ENCODE measurements around the gene CBFA2T2. TPM values are rescaled to one million over a fixed set of nuclear protein-coding genes. Genes with fewer than 3 reads are reported as not detected.
A peak's percentile ranks its signal among the peaks of the same experiment; 100 is the strongest.
"Not testable (repeated sequence)": the region's sequence is repeated elsewhere in the genome, so short reads cannot be mapped to it uniquely, and the experiment has no call there.

CBFA2T2 gene
- 6.8 TPM for polyA plus RNA-seq (2013, experiment 1 of 2; ENCODE audit: insufficient read length)
- 8.3 TPM for polyA plus RNA-seq (2013, experiment 2 of 2; ENCODE audit: insufficient read length)

DNA sequence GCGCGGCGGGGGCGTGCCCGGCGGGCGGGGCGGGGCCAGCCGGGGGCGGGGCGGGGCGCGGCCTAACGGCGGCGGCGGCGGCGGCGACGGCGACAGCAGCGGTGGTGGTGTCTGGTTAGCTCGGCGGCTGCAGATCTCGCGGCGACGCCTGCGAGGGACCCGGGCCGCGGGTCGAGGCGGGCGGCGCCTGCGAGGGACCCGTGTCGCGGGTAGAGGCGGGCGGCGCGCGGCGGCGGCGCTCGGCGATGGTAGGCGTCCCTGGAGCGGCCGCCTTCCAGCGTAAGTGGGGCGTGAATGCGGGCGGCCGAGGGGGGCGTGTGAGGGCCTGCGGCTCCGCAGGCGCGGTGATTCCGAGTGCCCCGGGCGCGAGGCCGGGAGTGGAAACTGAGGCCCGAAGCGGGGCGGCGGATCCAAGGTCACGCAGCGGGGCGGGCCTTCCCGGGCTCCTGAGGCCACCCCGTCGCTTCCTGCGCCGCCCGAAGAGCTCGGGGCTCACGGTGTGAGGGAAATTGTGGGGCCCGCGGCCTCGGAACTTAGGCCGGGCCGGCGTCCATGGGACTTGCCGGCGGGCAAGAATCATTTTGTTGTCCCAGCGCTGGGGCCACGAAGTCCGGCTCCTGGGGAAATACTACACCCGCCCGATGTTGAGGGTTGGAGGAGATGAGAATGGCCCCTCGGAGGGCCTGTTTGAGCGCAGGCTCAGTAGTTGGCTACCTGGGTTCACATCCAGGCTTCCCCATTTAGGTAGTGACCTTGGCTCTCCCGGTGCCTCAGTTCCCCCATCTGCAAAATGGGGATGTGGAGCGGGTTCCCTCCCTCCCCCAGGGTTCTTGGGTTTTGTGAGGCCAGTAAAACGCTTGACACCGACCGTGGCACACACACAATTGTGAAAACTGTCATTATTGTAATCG is at the start of gene CBFA2T2:
Gene CBFA2T2 (plus strand): TSS at position 74 of the 911 bp plus-strand sequence. CDS start 172 bp downstream, at position 246.
- DNase-seq: no peak

GRCh38 chr20:33440562-33440961 is 49.3 kb upstream of the CBFA2T2 start:
- not testable (repeated sequence) for DNase-seq

GRCh38 chr20:33441142-33441955 is 48.5 kb upstream of the CBFA2T2 start:
- no peak for DNase-seq

DNA sequence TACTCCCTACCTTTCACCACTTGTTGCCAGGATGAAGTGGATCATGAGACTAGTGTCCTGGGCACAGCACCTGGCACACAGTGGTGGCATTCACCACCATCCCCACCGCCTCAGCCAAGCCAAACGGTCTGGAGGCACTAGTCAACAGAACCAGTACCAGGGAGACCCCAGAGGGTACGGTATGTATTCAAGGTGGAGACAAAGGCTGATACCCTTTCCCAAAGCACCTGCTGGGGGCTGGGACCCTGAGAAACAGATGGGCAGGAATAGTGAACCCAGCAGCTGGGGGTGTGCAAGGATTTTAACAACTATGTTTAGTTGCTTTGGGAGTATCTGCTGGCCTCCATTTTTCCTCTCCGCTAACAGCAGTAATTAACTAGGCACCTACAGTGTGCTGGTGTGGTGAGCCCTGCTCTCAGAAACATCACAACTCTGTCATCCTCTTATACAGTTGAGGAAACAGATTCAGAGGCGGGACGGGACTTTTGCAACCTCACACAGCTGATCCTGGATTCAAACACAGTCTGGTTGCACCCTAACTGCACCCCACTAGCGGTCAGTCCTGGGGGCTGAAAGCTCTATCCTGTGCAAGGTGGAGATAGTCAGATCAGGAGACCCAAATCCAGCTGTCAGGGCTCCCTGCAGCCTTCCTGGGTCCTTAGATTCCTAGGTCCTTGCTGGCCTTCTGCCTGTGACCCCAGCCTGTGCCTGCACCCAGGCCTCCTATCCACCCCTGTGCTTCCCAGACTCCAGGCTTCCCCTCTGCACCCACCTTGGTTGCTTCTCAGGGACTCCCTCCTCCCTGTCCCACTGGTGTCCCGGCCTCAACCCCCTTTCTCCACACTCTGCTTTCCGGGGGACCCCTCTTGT is 47.5 kb upstream of the CBFA2T2 start:
- no peak for DNase-seq

GRCh38 chr20:33443006-33443511 is 46.8 kb upstream of the CBFA2T2 start:
- no peak for DNase-seq

DNA sequence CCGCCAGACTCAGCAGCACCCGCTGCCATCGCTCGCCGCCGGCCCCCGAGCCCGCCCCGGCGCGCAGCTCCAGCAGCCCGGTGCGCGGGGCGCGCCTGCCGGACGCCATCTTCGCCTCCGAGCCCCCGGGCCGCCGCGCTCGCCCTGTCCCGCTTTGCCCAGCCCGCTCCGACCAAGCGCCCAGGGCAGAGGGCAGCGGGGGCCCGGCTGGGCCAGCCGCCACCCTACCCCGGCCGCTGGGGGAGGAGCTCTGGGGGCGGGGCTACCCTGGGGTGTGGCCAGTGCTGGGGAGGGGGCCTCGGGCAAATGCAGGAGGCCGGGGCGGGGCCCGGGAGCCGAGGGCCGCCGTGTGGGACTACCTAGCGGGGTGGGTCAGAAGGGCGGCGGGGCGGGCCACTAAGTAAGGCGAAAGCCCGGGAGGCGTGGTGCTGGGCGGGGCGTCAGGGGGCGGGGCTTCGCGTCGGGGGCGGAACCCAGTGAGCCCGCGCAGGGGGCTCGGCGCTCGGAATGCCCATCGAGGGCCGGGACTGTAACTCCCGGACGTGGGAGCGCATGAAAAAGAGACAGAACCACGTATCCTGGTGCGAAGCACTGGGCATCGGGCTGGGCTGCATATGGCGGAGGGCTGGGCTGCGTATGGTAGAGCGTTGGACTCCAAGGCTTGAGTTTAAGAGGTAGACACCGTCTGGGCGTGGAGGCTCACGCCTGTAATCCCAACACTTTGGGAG is 46.2 kb upstream of the CBFA2T2 start, which contains the start of gene SNTA1:
Gene SNTA1 (minus strand): TSS at position 252 of the 728 bp plus-strand sequence. CDS start 143 bp downstream, at position 109.
- peak; percentile 85 for DNase-seq

DNA sequence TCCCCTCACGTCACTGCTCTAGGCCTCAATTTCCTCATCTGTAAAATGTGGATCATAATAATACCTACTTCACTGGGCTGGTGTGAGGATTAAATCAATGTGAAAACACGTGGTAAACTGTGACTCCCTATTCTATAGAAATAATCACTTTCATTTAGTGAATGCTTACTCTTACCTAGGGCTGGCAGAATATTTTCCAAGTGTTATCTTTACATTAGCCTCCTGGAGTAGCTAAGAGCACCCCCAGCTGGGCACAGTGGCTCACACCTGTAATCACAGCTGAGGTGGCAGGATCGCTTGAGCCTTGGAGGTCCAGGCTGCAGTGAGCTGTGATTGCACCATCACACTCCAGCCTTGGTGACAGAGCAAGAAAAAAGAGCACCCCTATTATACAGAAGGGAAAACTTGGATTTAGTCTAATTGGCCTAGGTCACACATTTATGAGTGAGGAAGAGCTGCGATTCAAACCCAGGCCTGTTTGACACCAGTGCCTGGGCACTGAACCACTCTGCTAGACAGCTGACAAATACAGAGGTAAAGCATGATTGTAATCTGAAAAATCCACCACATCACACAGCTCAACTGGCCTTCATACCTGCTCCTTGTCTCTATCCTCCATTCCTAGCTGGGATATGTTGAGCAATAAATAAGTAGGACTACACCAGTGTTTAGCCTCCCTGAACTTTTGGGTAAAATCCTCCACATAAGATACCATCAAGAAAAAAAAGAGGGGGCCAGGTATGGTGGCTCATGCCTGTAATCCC is 44.9 kb upstream of the CBFA2T2 start:
- no peak for DNase-seq

DNA sequence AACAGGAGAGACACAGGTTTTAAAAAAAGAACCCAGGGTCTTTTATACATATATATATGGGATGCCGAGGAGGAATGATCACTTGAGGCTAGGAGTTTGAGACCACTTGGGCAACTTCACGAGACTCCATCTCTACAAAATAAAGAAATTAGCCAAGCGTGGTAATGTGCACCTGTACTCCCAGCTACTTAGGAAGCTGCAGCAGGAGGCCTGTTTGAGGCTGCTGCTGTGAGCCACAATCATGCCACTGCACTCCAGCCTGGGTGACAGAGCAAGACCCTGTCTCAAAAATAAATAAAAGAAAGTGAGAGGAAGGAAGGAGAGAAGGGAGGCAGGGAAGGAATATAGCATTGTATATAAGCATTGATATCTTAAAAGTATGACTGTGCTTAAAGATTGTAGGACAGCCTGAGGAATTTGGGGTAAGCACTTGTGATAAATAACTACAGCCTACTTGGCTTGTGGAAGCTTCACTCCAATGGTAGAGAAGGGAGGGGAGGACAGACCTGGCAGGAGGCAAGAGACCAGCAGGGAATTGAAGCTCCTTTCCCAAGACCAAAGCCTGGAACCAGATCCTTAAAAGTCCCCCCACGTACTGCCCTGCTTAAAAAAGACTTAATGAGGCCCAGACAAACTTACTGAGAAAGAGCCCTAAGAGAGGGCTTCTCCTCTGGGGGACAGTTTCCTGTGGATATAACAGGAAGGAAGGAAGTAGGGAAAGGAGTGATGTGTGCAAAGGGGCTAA is 43.8 kb upstream of the CBFA2T2 start:
- no peak for DNase-seq

GRCh38 chr20:33450867-33451266 is 39.0 kb upstream of the CBFA2T2 start:
- DNase-seq: peak; percentile 18

DNA sequence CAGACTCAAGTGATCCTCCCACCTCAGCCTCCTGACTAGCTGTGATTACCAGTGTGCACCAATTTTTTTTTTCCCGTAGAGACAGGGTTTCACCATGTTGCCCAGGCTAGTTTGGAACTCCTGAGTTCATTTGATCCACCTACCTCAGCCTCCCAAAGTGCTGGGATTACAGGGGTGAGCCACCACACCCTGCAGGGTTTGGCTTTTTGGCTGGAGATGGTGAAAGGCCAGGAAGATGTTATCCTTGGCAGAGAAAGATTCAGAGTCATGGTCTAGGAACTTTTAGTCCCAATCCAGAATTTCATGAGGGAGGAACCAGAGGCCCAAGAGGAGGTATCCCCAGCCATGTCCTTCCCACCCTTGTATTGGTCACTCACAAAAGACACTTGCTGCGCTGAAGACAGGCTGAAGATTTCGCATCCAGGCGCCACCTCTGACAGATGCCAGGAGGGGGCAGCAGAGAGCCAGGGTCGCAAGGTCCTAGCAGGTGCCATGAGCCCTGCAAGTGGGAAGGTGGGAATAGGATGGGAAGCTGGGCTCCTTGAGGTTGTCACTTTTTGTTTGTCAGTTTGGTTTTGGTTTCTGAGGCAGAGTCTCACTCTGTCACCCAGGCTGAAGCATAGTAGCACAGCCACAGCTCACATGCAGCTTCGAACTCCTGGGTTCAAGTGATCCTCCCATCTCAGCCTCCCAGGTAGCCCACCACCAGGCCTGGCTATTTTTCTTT is 32.8 kb upstream of the CBFA2T2 start:
- peak; percentile 62 for DNase-seq

DNA sequence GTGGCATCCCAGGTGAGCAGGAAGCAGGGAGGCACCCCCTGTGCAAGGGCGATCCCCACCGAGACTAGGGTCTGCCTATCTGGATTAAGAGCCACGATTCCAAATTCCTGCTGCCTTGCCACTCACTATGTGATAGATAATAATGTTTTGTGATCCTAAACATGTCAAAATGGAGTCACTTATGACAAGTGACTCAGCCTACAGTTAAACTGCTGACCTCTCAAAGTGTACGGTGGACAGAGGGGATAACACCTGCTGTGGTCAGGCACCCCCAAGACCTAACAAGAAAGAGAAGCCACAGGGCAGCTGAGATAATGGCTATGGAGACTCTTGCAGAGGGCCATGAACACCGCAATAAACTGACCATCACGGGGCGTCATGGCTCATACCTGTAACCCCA is 30.3 kb upstream of the CBFA2T2 start:
- DNase-seq: no peak

DNA sequence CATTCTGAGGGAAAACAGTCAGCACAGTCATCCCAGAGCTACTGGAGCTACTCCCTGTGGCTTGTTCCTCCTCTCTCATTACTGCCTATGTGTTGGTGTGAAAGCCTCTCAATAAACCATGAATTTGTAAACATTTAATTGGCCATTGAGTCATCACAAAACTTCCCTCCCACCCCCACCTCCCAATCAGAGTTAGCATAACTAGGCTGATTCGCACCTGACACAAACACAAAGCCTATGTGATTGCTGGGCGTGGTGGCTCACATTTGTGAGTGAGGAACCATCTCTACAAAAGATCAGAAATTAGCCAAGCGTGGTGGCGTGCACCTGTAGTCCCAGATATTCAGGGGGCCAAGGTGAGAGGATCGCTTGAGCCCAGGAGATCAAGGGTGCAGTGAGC is 29.2 kb upstream of the CBFA2T2 start:
- no peak for DNase-seq

DNA sequence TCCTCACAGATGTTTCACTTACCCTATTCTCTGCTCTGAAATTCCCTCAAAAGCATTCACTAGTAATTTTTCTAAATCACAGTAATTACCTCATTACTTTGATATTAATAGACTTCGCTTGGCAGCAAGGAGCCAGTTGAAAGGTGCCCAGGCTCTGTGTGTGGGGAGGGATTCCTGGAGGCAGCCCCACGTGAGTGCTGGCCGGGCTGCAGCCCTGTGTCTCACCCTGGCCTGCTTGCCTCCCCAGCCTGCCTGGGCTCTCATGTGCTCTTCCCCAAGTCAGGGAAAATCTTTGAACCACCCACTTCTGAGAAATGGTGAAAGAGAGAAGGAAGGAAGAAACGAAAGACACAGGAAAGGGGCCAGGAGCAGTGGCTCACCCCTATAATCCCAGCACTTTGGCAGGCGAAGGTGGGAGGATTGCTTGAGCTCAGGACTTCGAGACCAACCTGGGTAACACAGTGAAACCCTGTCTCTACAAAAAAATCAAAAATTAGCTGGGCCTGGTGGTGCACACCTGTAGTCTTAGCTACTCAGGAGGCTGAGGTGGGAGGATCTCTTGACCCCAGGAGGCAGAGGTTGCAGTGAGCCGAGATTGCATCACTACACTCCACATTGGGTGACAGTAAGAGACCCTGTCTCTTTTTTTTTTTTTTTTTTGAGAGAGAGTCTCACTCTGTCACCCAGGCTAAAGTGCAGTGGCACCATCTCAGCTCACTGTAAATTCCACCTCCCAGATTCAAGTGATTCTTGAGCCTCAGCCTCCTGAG is 26.4 kb upstream of the CBFA2T2 start:
- no peak for DNase-seq

- DNase-seq: not testable (repeated sequence)
These were observed 25.1 kb upstream of the CBFA2T2 start for GRCh38 chr20:33464759-33465158.

DNA sequence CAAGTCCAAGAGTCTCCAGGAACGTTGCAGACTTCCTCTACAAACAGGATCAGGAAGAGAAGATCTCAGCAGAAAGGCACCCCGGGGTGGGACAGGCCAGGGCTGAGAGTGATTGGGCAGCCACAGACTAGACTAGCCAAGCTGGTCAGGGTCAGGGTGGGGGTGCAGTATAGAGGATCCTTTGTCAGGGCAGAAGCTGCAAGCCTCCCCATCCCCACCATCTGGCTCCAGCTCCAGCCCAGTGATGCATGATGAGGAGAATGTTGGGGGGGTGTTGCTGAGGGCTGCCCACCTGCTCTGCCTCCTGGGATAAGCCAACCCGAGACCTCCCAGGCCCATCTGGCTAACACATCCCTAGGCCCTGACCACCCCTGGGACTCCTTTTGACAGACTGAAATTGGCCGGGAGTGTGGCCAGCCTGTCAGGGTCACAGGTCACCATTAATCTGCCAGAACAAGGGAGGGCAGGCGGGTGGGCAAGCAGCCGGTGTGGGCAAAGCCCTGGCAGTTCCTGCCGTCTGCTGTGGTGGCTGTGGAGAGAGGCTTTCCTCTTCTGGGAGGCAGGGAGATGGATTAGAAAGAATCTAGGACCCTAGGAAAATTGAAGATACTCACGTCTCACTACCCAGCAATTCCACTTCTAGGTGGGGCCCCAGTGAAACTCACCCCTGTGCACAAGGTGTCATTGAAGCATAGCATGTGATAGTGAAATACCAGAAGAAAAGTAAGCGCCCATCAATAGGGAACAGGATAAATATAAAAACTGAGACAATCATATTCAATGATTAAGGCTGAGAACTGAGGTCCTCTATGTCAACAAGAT is 24.2 kb upstream of the CBFA2T2 start:
- DNase-seq: no peak

GRCh38 chr20:33466303-33466646 is 23.6 kb upstream of the CBFA2T2 start:
- no peak for DNase-seq

GRCh38 chr20:33470457-33470856 is 19.4 kb upstream of the CBFA2T2 start:
- no peak for DNase-seq

All from fibroblast of skin of back (primary cell).